H1 (cell line): Measurements from ENCODE around the gene CHD1. TPM values are rescaled to one million over a fixed set of nuclear protein-coding genes. Genes with fewer than 3 reads are reported as not detected.

ENCODE experiments used
- CTCF ChIA-PET: fragments of 300-600 bp; sonication (Branson Sonifier 250); formaldehyde crosslinking; loops from one replicate; lab custom pipeline; 2021; ENCODE audit not compliant: partially characterized antibody; lab: Charles Lee
- POLR2A ChIA-PET: fragments of 300-600 bp; sonication (Branson Sonifier 250); formaldehyde crosslinking; loops from one replicate; lab custom pipeline; 2021; ENCODE audit warnings: inconsistent platforms; ENCODE audit not compliant: partially characterized antibody; lab: Charles Lee
- DNase-seq, 2 experiments: peaks; one replicate each; pipeline versions ENCODE4 v3.0.0 to v3.0.0-alpha.2; 2010 to 2022; ENCODE audit warnings: low spot score in 2 of 2, low read depth in 1 of 2, mixed read lengths in 1 of 2
- FAIRE-seq: peaks from 2 replicates; lab custom pipeline; 2011; peaks lifted over from hg19 to GRCh38; lab: Jason Lieb, UNC
- H2AFZ ChIP-seq: 2 replicates; pipeline ENCODE4 v1.8.1; 2012; ENCODE audit warnings: low read length, inconsistent platforms
- H2AK5ac ChIP-seq: 2 replicates; pipeline ENCODE4 v1.6.1; 2013; ENCODE audit warnings: low read depth, low read length
- H2BK120ac ChIP-seq: replicated peaks from 2 replicates; pipeline ENCODE3; 2013; ENCODE audit warnings: low read depth, low read length, inconsistent platforms
- H2BK12ac ChIP-seq: 2 replicates; pipeline ENCODE4 v1.6.1; 2013; ENCODE audit warnings: low read depth, low read length
- H2BK15ac ChIP-seq: 2 replicates; pipeline ENCODE4 v1.6.1; 2013; ENCODE audit warnings: low read length
- H2BK20ac ChIP-seq: 2 replicates; pipeline ENCODE4 v1.6.1; 2013; ENCODE audit warnings: low read length
- H2BK5ac ChIP-seq: 2 replicates; pipeline ENCODE4 v1.6.1; 2013; ENCODE audit warnings: low read depth, low read length
- H3K14ac ChIP-seq: 2 replicates; pipeline ENCODE4 v1.6.1; 2013; ENCODE audit warnings: inconsistent platforms; ENCODE audit not compliant: insufficient read length
- H3K18ac ChIP-seq: 2 replicates; pipeline ENCODE4 v1.6.1; 2013; ENCODE audit warnings: low read length; ENCODE audit errors: extremely low read depth
- H3K23ac ChIP-seq: 2 replicates; pipeline ENCODE4 v1.6.1; 2013; ENCODE audit warnings: inconsistent platforms; ENCODE audit not compliant: insufficient read length
- H3K23me2 ChIP-seq: 2 replicates; pipeline ENCODE4 v1.6.1; 2013; ENCODE audit warnings: low read depth, low read length
- H3K27ac ChIP-seq: 2 replicates; pipeline ENCODE4 v1.6.1; 2011; ENCODE audit warnings: low read depth, low read length, inconsistent platforms
- H3K27me3 ChIP-seq, 4 experiments: replicated peaks in 1 of 4; 1 replicate in 1 of 4; 2 replicates in 3 of 4; pipeline versions ENCODE4 v1.6.1 to v1.8.1; 2011 to 2013; ENCODE audit warnings: low read length in 3 of 4, mild to moderate bottlenecking in 3 of 4, inconsistent platforms in 2 of 4, mixed read lengths in 2 of 4, moderate library complexity in 1 of 4; ENCODE audit not compliant: control insufficient read depth in 3 of 4, insufficient read depth in 3 of 4; ENCODE audit errors: extremely low read depth in 1 of 4
- H3K36me3 ChIP-seq, 4 experiments: 2 replicates each; pipeline versions ENCODE4 v1.6.1 to v1.8.1; 2011 to 2013; ENCODE audit warnings: mild to moderate bottlenecking in 4 of 4, low read length in 3 of 4, moderate library complexity in 2 of 4, control low read depth in 1 of 4, inconsistent platforms in 1 of 4; ENCODE audit not compliant: insufficient read depth in 4 of 4, control insufficient read depth in 2 of 4
- H3K4ac ChIP-seq: replicated peaks from 2 replicates; pipeline ENCODE3; 2013; ENCODE audit warnings: low read length, low read depth, mixed read lengths, inconsistent platforms; ENCODE audit not compliant: insufficient read length
- H3K4me1 ChIP-seq, 4 experiments: replicated peaks in 1 of 4; 1 replicate in 1 of 4; 2 replicates in 3 of 4; pipeline versions ENCODE4 v1.6.1 to v1.8.1; 2011 to 2013; ENCODE audit warnings: low read length in 3 of 4, inconsistent platforms in 2 of 4, mixed read lengths in 1 of 4; ENCODE audit not compliant: insufficient read depth in 4 of 4, control insufficient read depth in 3 of 4
- H3K4me2 ChIP-seq, 2 experiments: 2 replicates each; pipeline versions ENCODE4 v1.6.1 to v1.8.1; 2011 to 2013; ENCODE audit warnings: low read depth in 2 of 2, low read length in 2 of 2, control low read depth in 1 of 2, inconsistent platforms in 1 of 2, mild to moderate bottlenecking in 1 of 2; ENCODE audit not compliant: insufficient read depth in 1 of 2
- H3K4me3 ChIP-seq, 4 experiments: fragments of 200-600, 300-600 bp in 1 of 4; sonication (generic), shearing (Covaris generic), sonication (Bioruptor Twin) in 1 of 4; 2 replicates each; pipeline versions ENCODE4 v1.5.1 to v1.8.1; 2011 to 2016; ENCODE audit warnings: low read length in 4 of 4, low read depth in 3 of 4, control low read depth in 2 of 4, inconsistent platforms in 2 of 4, mild to moderate bottlenecking in 2 of 4, mixed read lengths in 1 of 4, moderate library complexity in 1 of 4; ENCODE audit not compliant: insufficient read depth in 2 of 4; ENCODE audit errors: extremely low read depth in 1 of 4
- H3K56ac ChIP-seq: replicated peaks from 2 replicates; pipeline ENCODE3; 2013; ENCODE audit warnings: low read depth, mild to moderate bottlenecking, mixed read lengths, low read length, inconsistent platforms; ENCODE audit not compliant: insufficient read length
- H3K79me1 ChIP-seq: 2 replicates; pipeline ENCODE4 v1.6.1; 2013; ENCODE audit warnings: low read depth, low read length, control low read depth
- H3K79me2 ChIP-seq, 2 experiments: 2 replicates each; pipeline versions ENCODE4 v1.6.1 to v1.8.1; 2012 to 2013; ENCODE audit warnings: low read length in 2 of 2, mild to moderate bottlenecking in 2 of 2, inconsistent platforms in 1 of 2; ENCODE audit not compliant: insufficient read depth in 2 of 2, control insufficient read depth in 1 of 2
- H3K9ac ChIP-seq, 4 experiments: replicated peaks in 1 of 4; 1 replicate in 1 of 4; 2 replicates in 3 of 4; pipeline versions ENCODE4 v1.6.1 to v1.8.1; 2011 to 2013; ENCODE audit warnings: low read depth in 3 of 4, low read length in 3 of 4, control low read depth in 2 of 4, mild to moderate bottlenecking in 2 of 4, moderate library complexity in 2 of 4, inconsistent platforms in 1 of 4; ENCODE audit errors: extremely low read depth in 1 of 4
- H3K9me3 ChIP-seq, 2 experiments: 2 replicates each; pipeline versions ENCODE4 v1.6.1 to v1.8.1; 2012 to 2013; ENCODE audit warnings: mild to moderate bottlenecking in 2 of 2, moderate library complexity in 2 of 2, control low read depth in 1 of 2, inconsistent platforms in 1 of 2, low read depth in 1 of 2, low read length in 1 of 2, mixed read lengths in 1 of 2; ENCODE audit not compliant: insufficient read depth in 2 of 2
- H4K20me1 ChIP-seq, 2 experiments: replicated peaks in 1 of 2; 2 replicates each; pipeline versions ENCODE3 to v1.8.1; 2011 to 2013; ENCODE audit warnings: inconsistent platforms in 2 of 2, low read length in 2 of 2, mild to moderate bottlenecking in 1 of 2; ENCODE audit not compliant: insufficient read depth in 2 of 2, control insufficient read depth in 1 of 2
- H4K5ac ChIP-seq: 2 replicates; pipeline ENCODE4 v1.6.1; 2013; ENCODE audit warnings: low read length, low read depth, mixed read lengths, inconsistent platforms; ENCODE audit not compliant: insufficient read length
- H4K8ac ChIP-seq: 2 replicates; pipeline ENCODE4 v1.8.0; 2013; ENCODE audit warnings: mild to moderate bottlenecking, moderate library complexity, low read length, inconsistent platforms; ENCODE audit not compliant: insufficient read depth; ENCODE audit errors: extremely low read depth
- H4K91ac ChIP-seq: replicated peaks from 2 replicates; pipeline ENCODE3; 2013; ENCODE audit warnings: low read length, mixed read lengths, inconsistent platforms; ENCODE audit not compliant: insufficient read length
- ASH2L ChIP-seq: fragments of 200-600, 300-600 bp; sonication (generic); IDR thresholded peaks from one replicate; pipeline ENCODE4 v1.7.1; 2017; ENCODE audit warnings: low read length
- CBX5 ChIP-seq: fragments of 300-800, 300-1000 bp; sonication (generic); IDR thresholded peaks from 2 replicates; pipeline ENCODE4 v1.7.1; 2016; ENCODE audit warnings: antibody characterized with exemption, low read length, low read depth
- CHD2 ChIP-seq: IDR thresholded peaks from 2 replicates; pipeline ENCODE4 v1.6.1; 2012; ENCODE audit warnings: low read length, improper control_type of control experiment
- CTBP2 ChIP-seq: IDR thresholded peaks from 2 replicates; pipeline ENCODE4 v1.7.0; 2011; ENCODE audit warnings: borderline replicate concordance, mild to moderate bottlenecking, moderate library complexity, mixed read lengths, low read length; ENCODE audit not compliant: insufficient read depth, insufficient read length
- EZH2 ChIP-seq: fragments of 200-600 bp; sonication (generic); IDR thresholded peaks from 2 replicates; pipeline ENCODE4 v1.7.1; 2012; ENCODE audit warnings: low read depth, mild to moderate bottlenecking, moderate library complexity, low read length, inconsistent platforms; ENCODE audit not compliant: severe bottlenecking
- HDAC2 ChIP-seq, 2 experiments: fragments of 300-600 bp in 1 of 2; sonication (generic) in 1 of 2; IDR thresholded peaks; 2 replicates each; pipeline ENCODE4 v1.6.1; 2011 to 2012; ENCODE audit warnings: low read depth in 2 of 2, low read length in 2 of 2, mild to moderate bottlenecking in 2 of 2, moderate library complexity in 2 of 2, borderline replicate concordance in 1 of 2, inconsistent platforms in 1 of 2
- HDAC6 ChIP-seq: IDR thresholded peaks from one replicate; pipeline ENCODE4 v1.7.1; 2012; ENCODE audit warnings: low read depth, mild to moderate bottlenecking, inconsistent platforms, low read length, moderate library complexity
- KDM4A ChIP-seq: IDR thresholded peaks from one replicate; pipeline ENCODE4 v1.7.1; 2012; ENCODE audit warnings: low read depth, mild to moderate bottlenecking, moderate library complexity, low read length, inconsistent platforms; ENCODE audit not compliant: severe bottlenecking
- POU5F1 ChIP-seq: IDR thresholded peaks from 2 replicates; pipeline ENCODE4 v1.6.1; 2011; ENCODE audit warnings: low read depth, mild to moderate bottlenecking, low read length, moderate library complexity
- RFX5 ChIP-seq: IDR thresholded peaks from 2 replicates; pipeline ENCODE4 v1.6.1; 2011; ENCODE audit warnings: low read depth, low read length, improper control_type of control experiment, borderline replicate concordance
- RNF2 ChIP-seq: fragments of 200-900, 300-1000 bp; sonication (generic); IDR thresholded peaks from 2 replicates; pipeline ENCODE4 v1.7.1; 2016; ENCODE audit warnings: borderline replicate concordance, low read depth, mild to moderate bottlenecking, antibody characterized with exemption, low read length; ENCODE audit not compliant: poor library complexity, severe bottlenecking; ENCODE audit errors: missing control alignments
- SIN3A ChIP-seq, 2 experiments: IDR thresholded peaks in 1 of 2; conservative IDR thresholded peaks in 1 of 2; 2 replicates each; pipeline ENCODE4 v1.6.1; 2011 to 2012; ENCODE audit warnings: low read length in 2 of 2, improper control_type of control experiment in 1 of 2, low read depth in 1 of 2, mild to moderate bottlenecking in 1 of 2
- TCF12 ChIP-seq: IDR thresholded peaks from 2 replicates; pipeline ENCODE4 v1.6.1; 2011; ENCODE audit warnings: low read depth, mild to moderate bottlenecking, low read length
- YY1 ChIP-seq: IDR thresholded peaks from 2 replicates; pipeline ENCODE4 v1.6.1; 2011; ENCODE audit warnings: low read depth, mild to moderate bottlenecking, low read length
- WGBS, 2 experiments: shearing (Covaris generic) in 1 of 2; methylation state at CpG; one replicate each; pipeline versions ENCODE4 v1.1.6 to v1.1.7; 2013 to 2015; ENCODE audit warnings: low lambda C conversion rate in 2 of 2, mixed read lengths in 2 of 2, inconsistent platforms in 1 of 2, low coverage in 1 of 2, missing lambda C conversion rate in 1 of 2; ENCODE audit not compliant: insufficient replicate concordance in 2 of 2, insufficient coverage in 1 of 2, insufficient read length in 1 of 2; ENCODE audit errors: extremely low coverage in 1 of 2, missing lambda C conversion rate in 1 of 2; 5-methylcytosine and 5-hydroxymethylcytosine counted together
- polyA plus RNA-seq, 7 experiments: library from polyadenylated mRNA; depleted of rRNA in 3 of 7; stranded (reverse) in 5 of 7; unstranded in 2 of 7; fragments of >200 nt in 5 of 7; fragments of 200-250 nt in 2 of 7; gene quantifications; 1 replicate in 5 of 7; 2 replicates in 1 of 7; 4 replicates in 1 of 7; pipeline versions ENCODE4 v1.2.1 to v1.2.3, GENCODE V29; 2011 to 2013; ENCODE audit warnings: missing spikeins in 2 of 7, mixed read lengths in 2 of 7
- total RNA-seq: library from RNA; stranded (reverse); fragmentation: NEBNext Ultra II Directional; extraction: Animal tissue kit (Norgen Biotek cat#: 25700); gene quantifications from 2 replicates; pipeline ENCODE4 v1.2.1, GENCODE V29; 2021

Gene CHD1
- total and polyA plus RNA-seq, 2 of the 8 experiments (the other 6 are each of a cell fraction or from before 2014, with no cell fraction given), result 15.6 to 53.0 TPM

GRCh38 chr5:98891591-98891990 lies 37.2 kb downstream of the CHD1 start:
- H2AFZ ChIP-seq, result no peak overlapping the region
- TF ChIP-seq SIN3A (conservative IDR thresholded peaks at IDR 0.05 in 1 of 2, IDR thresholded peaks at IDR 0.05 in 1 of 2; ENCODE audit: low read depth in 1 of 2, low read length in 2 of 2) (no peak), HDAC2 (IDR thresholded peaks at IDR 0.05; ENCODE audit: borderline replicate concordance in 1 of 2, low read depth in 2 of 2, low read length in 2 of 2) (no peak), HDAC6 (no peak), POU5F1 (no peak), TCF12 (no peak), YY1 (no peak), CTBP2 (no peak), KDM4A (no peak), CHD2 (no peak), CBX5 (no peak), RFX5 (no peak), ASH2L (no peak), EZH2 (no peak), RNF2 (no peak)
- DNase-seq, result no peak
- H3K18ac ChIP-seq, result no peak overlapping the region
- H2BK5ac ChIP-seq, result no peak overlapping the region
- no peak overlapping the region for H3K14ac ChIP-seq
- no peak overlapping the region for H2BK15ac ChIP-seq
- H3K56ac ChIP-seq, result no peak overlapping the region
- H4K5ac ChIP-seq, result no peak overlapping the region
- H3K4me1 ChIP-seq, result no peaks in the 10 kb centered on the region
- H4K20me1 ChIP-seq, result peaks cover 0 to 2% of the 10 kb centered on the region in 2 experiments
- H2AK5ac ChIP-seq, result no peak overlapping the region
- WGBS, 2 experiments, result 100% methylated on average over 1 of the region's 1 CpG; no CpG with 5 or more reads in 1 of the 2 experiments
- H3K9ac ChIP-seq, result no peak overlapping the region
- no peak overlapping the region for H3K4ac ChIP-seq
- H3K9me3 ChIP-seq, result no peaks in the 10 kb centered on the region
- no peak for FAIRE-seq
- H3K79me1 ChIP-seq, result no peaks in the 10 kb centered on the region; the same call in 1 of the 2 replicates
- no peak overlapping the region for H2BK120ac ChIP-seq
- H3K4me3 ChIP-seq, result no peak overlapping the region
- no peak overlapping the region for H4K8ac ChIP-seq
- no peak overlapping the region for H3K4me2 ChIP-seq
- no peak overlapping the region for H2BK20ac ChIP-seq
- ChIA-PET CTCF (interaction anchor here (1.1 to 1.2 kb wide), 2 partner anchors 55 to 169 kb away, joined by 3 read pairs; no protein-coding TSS in a partner anchor), POLR2A (no interaction called here)
- no peaks in the 10 kb centered on the region for H3K79me2 ChIP-seq
- H3K27ac ChIP-seq, result no peak overlapping the region
- no peak overlapping the region for H2BK12ac ChIP-seq
- H3K23me2 ChIP-seq, result no peaks in the 10 kb centered on the region
- no peak overlapping the region for H4K91ac ChIP-seq
- H3K27me3 ChIP-seq, result no peaks in the 10 kb centered on the region
- no peak overlapping the region for H3K23ac ChIP-seq
- H3K36me3 ChIP-seq, result peaks cover 14 to 94% (median 37%) of the 10 kb centered on the region in 4 experiments
